Measurements from ENCODE around the gene PEX16.

DNA sequence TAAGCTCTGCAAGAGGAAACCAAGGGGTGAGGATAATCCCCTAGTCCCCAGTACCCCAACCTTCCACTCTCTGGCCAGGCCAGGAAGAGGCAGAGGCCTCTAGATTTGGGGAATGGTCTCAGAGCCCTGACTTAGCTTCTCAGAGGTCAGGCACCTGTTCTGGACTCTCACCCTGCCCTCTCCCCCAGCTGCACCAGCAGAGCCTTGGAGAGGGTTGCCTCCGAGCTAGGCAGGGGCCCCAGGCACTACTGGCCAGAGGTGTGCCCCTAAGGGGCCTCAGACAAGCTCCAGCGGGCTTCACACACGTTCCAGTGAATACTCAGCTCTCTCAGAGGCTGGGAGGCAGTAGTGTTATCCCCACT is 18.6 kb downstream of the PEX16 start:
- TF ChIP-seq POLR2AphosphoS5 (IDR thresholded peaks at IDR 0.05; ENCODE audit: borderline replicate concordance, low read depth, low read length) = no peak
- no peak for TF ChIP-seq EZH2 (IDR thresholded peaks at IDR 0.05)
- TF ChIP-seq FOXP2 (optimal IDR thresholded peaks at IDR 0.05; ENCODE audit: control extremely low read depth, extremely low read length, insufficient read depth) = no peak

Measured in SK-N-MC (cell line).